Right ventricle myocardium superior (tissue), 1 donor: Measurements from ENCODE around the gene COG3. TPM values are rescaled to one million over a fixed set of nuclear protein-coding genes. Genes with fewer than 3 reads are reported as not detected.

Experiments used
- ATAC-seq: fragments of 200-7000 bp; cut with Tn5 transposase; one replicate; pipeline ENCODE4 v1.9.1; 2020; ENCODE audit warnings: mild to moderate bottlenecking; ENCODE audit not compliant: poor library complexity
- DNase-seq: peaks from one replicate; pipeline ENCODE4 v3.0.0-alpha.2; 2020
- intact Hi-C: fragments of 100-400 bp; cut with DNase I; formaldehyde crosslinking; loops from one replicate; pipeline ENCODE4 v1.11.2; 2022
- total RNA-seq: library from RNA; stranded (reverse); fragmentation: NEBNext Ultra II Directional; extraction: Animal tissue kit (Norgen Biotek cat#: 25700); gene quantifications from one replicate; pipeline ENCODE4 v1.2.1, GENCODE V29; 2021
- donor health status: DM: no; HTN: yes; CAD: no; lungs with severe emphysema.

COG3 gene
- total RNA-seq, 1 donor from 2014 or later, result 12.9 TPM

GRCh38 chr13:45490068-45490467 lies 25.3 kb downstream of the COG3 start:
- intact Hi-C loops, result no loop called here
- ATAC-seq (peak; percentile 60), DNase-seq (no peak)

GRCh38 chr13:45492538-45492937 lies 27.8 kb downstream of the COG3 start:
- intact Hi-C loops, result no loop called here
- ATAC-seq (no peak), DNase-seq (no peak)

- DNase-seq, result no peak
- ATAC-seq, result no peak
- intact Hi-C loops, result no loop called here
Measured at GRCh38 chr13:45496942-45497341, 32.2 kb downstream of the COG3 start.

DNA sequence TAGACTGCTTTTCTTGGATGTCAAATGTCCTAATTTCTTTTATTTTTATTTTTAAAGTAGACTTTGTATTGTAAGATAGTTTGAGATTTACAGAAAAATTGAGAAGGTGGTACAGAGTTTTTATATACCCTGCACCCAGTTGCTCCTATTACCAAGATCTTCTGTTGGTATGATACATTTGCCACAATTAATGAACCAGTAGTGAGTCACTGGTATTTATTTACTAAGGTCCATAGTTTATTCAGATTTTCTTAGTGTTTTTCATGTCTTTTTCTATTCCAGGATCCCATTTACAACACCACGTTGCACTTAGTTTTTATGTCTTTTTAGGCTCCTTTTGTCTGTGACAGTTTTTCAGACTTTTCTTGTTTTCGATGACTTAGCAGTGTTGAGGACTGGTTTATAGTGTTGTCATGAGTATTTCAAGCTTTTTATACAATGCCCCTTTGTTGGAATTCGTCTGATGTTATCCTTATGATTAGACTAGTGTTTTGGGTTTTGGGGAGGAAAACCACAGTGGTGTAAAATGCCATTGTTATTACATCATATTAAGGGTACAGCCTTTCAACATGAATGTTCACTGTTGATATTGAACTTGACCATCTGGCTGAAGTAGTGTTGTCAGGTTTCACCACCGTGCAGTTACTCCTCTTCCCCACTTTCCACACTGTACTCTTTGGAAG lies 35.9 kb downstream of the COG3 start:
- no peak for DNase-seq
- ATAC-seq, result peak; percentile 48
- intact Hi-C loops, result no loop called here

DNA sequence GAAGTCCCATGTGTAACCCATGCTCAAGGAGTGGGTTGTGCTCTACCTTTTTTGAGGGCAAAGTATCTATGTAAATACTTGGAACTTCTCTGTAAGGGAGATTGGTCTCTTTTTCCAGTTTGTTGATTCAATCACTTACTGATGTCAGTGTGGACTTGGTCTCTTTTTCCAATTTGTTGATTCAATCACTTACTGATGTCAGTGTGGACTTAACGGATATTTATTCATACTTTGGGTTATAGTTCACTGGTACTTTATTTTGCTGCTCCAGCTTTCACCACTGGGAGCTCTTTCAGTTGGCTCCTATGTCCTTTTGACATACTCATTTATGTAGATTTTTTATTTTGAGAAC lies 36.4 kb downstream of the COG3 start:
- intact Hi-C loops, result no loop called here
- ATAC-seq (no peak), DNase-seq (no peak)

- ATAC-seq (no peak), DNase-seq (no peak)
- intact Hi-C loops, result no loop called here
Measured at GRCh38 chr13:45503658-45504057, 38.9 kb downstream of the COG3 start.

GRCh38 chr13:45506811-45507210 lies 42.1 kb downstream of the COG3 start:
- intact Hi-C loops, result no loop called here
- DNase-seq (no peak), ATAC-seq (no peak)

GRCh38 chr13:45508776-45509175 lies 44.0 kb downstream of the COG3 start:
- DNase-seq (no peak), ATAC-seq (no peak)
- intact Hi-C loops, result no loop called here

DNA sequence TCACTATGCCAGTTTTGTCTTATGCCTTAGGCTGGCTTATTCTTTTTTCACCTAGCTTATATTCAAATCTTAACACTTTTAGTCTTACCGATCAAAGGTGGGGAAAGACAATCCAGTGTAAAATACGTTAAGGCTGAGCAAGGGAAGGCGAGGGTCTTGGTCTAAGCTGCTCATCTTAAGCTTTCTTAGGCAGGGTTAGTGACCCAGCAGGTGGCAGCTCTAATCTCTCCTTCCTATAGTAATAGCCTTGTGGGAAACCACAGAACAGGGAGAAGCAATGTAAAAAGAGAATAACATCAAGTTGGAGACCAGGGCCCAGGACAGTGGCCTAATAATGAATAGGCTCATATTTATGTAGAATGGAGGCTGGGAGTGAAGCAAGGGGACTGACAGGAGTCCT lies 45.9 kb downstream of the COG3 start:
- ATAC-seq (no peak), DNase-seq (no peak)
- intact Hi-C loops, result loop anchor here (5.0 kb wide), 1 partner anchor 617 kb away; no protein-coding TSS in a partner anchor

DNA sequence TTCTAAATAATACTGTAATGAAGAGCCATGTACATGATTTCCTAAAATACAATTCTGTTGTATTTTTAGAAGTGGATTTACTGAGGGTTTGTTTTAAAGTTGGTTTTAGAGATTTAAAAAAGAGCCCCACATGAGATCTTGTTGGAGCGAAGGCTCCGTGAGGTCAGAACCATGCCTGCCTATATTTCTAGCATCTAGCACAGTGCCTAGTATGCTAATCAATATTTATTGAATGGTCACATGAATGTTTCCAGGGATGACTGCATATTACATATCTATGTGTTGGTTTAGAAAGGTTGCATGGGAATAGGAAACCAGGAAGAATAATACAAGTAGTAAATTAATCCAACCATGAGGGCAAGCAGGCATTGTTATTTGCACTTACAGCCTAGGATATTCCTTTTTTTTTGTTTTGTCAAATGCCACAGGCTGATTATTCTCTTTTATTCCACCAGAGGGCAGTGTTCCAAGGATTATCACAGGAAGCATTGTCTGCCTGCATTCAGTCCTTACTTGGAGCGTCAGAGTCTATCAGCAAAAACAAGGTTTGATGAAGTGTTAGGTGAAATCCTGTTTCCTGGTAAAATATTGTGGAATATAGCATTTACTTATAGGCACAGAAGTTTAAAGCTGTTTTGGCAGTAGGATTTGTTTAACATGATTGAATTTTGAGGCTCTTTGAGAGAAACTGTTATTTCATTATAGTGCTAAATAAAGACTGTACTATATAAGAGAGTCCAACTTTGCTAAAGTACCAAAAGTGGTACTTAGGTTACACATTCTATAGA lies 46.8 kb downstream of the COG3 start:
- ATAC-seq (peak; percentile 73), DNase-seq (no peak)
- intact Hi-C loops, result loop anchor here (5.0 kb wide), 1 partner anchor 616 kb away; no protein-coding TSS in a partner anchor

DNA sequence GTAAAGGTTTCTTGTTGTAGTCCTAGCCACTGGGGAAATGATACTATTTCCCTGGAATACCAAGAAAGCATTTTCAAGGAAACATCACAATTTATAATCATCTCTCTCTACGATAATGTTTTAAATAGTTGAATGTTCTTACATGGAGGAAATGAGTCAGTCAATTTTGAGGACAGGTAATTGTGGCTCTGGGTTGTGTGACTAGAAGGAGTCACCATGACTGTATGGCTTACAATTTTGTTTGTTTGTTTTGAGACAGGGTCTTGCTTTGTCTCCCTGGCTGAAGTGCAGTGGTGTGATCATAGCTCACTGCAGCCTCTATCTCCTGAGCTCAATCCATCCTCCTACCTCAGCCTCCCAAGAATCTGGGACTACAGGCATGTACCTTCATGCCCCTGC lies 47.4 kb downstream of the COG3 start:
- DNase-seq, result no peak
- no peak for ATAC-seq
- intact Hi-C loops, result loop anchor here (5.0 kb wide), 1 partner anchor 615 kb away; no protein-coding TSS in a partner anchor

DNA sequence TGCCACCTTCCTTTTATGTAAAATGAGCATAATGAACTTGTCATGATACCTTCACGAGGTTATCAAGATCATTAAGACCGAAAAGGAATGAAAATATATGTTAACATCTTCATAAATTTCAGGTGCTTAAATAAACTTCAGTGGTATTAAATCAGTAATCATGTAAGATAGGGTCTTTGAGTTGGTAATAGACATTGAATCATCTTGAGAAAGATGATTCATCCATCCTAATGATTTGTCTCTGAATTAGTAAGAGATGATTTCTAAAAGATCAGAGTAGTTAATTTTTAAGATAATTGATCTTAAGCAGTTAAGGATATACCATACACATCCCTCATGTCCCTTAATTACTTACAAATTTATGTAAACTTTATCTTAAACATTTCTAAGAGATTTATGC lies 52.0 kb downstream of the COG3 start:
- intact Hi-C loops, result no loop called here
- DNase-seq (no peak), ATAC-seq (no peak)

DNA sequence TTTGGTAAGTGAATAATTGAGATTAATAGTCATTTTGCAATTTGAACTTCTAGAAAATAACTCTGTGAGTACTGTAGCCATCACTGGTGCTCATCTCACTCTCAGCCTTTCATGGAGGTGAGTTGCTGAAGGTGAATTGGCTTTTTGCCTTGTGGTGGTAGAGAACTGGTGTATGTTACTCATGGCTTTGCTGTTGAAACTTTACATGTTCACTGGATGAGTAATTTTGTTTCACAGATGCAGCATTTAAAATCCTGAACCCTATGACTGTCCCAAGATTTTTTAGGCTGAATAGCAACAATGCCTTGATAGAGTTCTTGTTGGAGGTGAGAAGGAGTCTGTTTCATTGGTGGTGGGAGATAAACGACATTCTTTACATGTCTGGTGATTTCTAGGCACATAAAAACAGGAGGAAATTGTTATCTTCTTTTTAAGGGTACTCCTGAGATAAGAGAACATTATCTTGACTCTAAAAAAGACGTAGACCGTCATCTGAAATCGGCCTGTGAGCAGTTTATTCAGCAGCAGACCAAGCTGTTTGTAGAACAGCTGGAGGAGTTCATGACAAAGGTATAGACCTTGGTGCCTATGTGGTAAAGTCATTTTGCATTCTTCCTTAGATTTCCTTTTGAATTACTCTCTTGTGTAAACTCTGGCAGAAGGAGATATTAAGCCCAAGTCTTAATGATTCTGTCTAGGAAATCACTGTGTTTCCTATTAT lies 53.9 kb downstream of the COG3 start:
- DNase-seq, result no peak
- intact Hi-C loops, result no loop called here
- ATAC-seq, result no peak

DNA sequence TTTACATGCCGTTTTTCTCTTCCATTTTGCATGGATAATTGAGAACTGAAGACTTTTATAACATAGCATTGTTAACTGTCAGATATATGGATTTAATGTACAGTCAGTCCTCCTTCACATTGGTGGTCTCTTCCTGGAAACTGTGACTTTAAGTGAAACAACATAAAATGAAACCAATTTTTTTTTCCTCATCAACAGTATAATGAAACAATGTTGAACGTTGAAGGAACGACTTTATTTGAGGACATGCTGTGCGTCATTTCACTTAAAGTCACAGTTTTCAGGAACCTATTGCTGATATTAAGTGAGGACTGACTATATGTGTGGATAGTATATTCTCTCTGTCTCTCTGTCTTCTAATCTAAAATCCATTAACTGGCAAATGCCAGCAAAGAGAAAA lies 54.8 kb downstream of the COG3 start:
- ATAC-seq (no peak), DNase-seq (no peak)
- intact Hi-C loops, result no loop called here

GRCh38 chr13:45521297-45521696 lies 56.6 kb downstream of the COG3 start:
- intact Hi-C loops, result no loop called here
- ATAC-seq (peak; percentile 29), DNase-seq (no peak)

- ATAC-seq (no peak), DNase-seq (no peak)
- intact Hi-C loops, result no loop called here
Measured at GRCh38 chr13:45522571-45522970, 57.8 kb downstream of the COG3 start.

GRCh38 chr13:45527699-45528462 lies 63.1 kb downstream of the COG3 start:
- ATAC-seq (no peak), DNase-seq (no peak)
- intact Hi-C loops, result no loop called here

- intact Hi-C loops, result no loop called here
- ATAC-seq, result no peak
- DNase-seq, result no peak
Measured at GRCh38 chr13:45529758-45530157, 65.0 kb downstream of the COG3 start.

GRCh38 chr13:45534604-45535003 lies 69.9 kb downstream of the COG3 start:
- DNase-seq, result no peak
- intact Hi-C loops, result no loop called here
- no peak for ATAC-seq
